Peyer's patch (tissue), 4 donors: Measurements from ENCODE around the gene ST7. TPM values are rescaled to one million over a fixed set of nuclear protein-coding genes. Genes with fewer than 3 reads are reported as not detected.

Experiments
- DNase-seq, 3 donors: peaks; one replicate each; pipeline ENCODE4 v3.0.0-alpha.2; 2017 to 2019
- H3K27ac ChIP-seq, 4 donors: fragments of 200-600 bp; sonication (generic); one replicate each; pipeline ENCODE4 v1.5.1; 2016 to 2019
- H3K27me3 ChIP-seq, 2 donors: fragments of 200-600 bp; sonication (generic); one replicate each; pipeline ENCODE4 v1.5.1; 2019
- H3K36me3 ChIP-seq, 3 donors: fragments of 200-600 bp; sonication (generic); one replicate each; pipeline ENCODE4 v1.5.1; 2016 to 2019
- H3K4me1 ChIP-seq, 4 donors: fragments of 200-600 bp; sonication (generic); one replicate each; pipeline ENCODE4 v1.5.1; 2016 to 2019
- H3K4me3 ChIP-seq, 4 donors: fragments of 200-600 bp; sonication (generic); 1 replicate in 3 of 4; 2 replicates in 1 of 4; pipeline ENCODE4 v1.5.1; 2016 to 2019; ENCODE audit warnings: mild to moderate bottlenecking in 1 of 4
- H3K9me3 ChIP-seq, 4 donors: fragments of 200-600 bp; sonication (generic); one replicate each; pipeline ENCODE4 v1.5.1; 2016 to 2019; ENCODE audit warnings: mild to moderate bottlenecking in 1 of 4
- POLR2A ChIP-seq, 2 donors: fragments of 450-650 bp; IDR thresholded peaks; one replicate each; pipeline ENCODE4 v1.5.1; 2017; ENCODE audit warnings: antibody characterized with exemption in 2 of 2, mild to moderate bottlenecking in 2 of 2, moderate library complexity in 2 of 2
- total RNA-seq, 4 donors: library from RNA; depleted of rRNA; stranded (reverse); fragments of >200 nt; gene quantifications; one replicate each; pipeline ENCODE4 v1.1.0, GENCODE V29; 2016
- TF ChIP-seq, protein P1 (sequence below), 6 experiments: fragments of 450-650 bp in 4 of 6; fragments of 200-600 bp in 2 of 6; sonication (generic) in 1 of 6; IDR thresholded peaks; one replicate each; pipeline ENCODE4 v1.5.1; 2017 to 2019; ENCODE audit warnings: antibody characterized with exemption in 6 of 6, mild to moderate bottlenecking in 3 of 6, moderate library complexity in 1 of 6

The ST7 gene
- total RNA-seq, 4 donors from 2014 or later, result 26.8 to 39.6 (median 29.8) TPM

DNA sequence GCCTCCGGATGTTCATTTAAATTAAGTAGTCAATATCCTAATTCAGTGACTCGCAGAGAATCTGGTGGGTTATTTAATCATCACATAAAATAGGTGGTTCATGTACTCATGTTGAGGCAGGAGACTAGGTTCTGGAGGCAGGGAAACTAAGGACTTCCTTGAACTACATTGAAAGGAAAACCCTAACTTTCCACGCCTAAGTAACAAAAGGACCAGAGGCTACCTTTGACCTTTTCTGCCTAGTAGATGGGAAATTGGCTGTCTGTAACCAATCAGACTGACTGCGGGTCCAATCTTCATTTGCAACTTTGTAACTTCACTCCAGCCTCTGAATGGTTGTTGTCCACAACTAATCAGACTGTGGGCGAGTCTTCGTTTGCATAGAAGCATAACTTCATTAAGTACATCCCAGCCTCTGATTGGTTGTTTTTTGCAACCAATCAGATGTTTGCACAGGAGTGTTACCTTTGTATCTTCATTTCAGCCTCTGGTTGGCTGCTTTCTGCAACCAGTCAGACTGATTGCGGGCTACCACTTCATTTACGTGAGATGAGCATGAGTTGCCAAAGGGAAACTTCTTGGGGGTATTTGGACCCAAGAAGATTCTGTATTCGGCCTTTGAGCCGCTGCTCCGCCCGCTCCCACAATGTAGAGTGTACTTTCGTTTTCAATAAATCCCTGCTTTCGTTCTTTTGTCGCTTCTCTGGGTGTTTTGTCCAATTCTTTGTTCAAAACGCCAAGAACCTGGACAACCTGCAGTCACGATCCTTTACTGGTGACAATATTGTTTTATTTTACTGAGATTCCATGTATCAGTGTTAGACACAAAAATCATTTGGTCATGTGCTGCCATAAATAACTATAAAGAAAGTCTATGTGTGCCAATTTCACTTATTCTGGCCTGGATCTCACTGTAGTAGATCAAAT lies 1.7 kb upstream of the ST7 start:
- peak overlapping the region in 2 of 4 donors; percentile 15 to 26 for H3K27ac ChIP-seq
- DNase-seq, result peak in 2 of 3 donors; percentile 50 to 58
- no peaks in the 10 kb centered on the region for H3K27me3 ChIP-seq
- H3K4me3 ChIP-seq, result peak overlapping the region in 2 of 4 donors; percentile 18 to 98
- H3K9me3 ChIP-seq, result no peaks in the 10 kb centered on the region
- peaks cover 0 to 27% (median 5%) of the 10 kb centered on the region in 4 donors for H3K4me1 ChIP-seq
- TF ChIP-seq, protein P1, sequence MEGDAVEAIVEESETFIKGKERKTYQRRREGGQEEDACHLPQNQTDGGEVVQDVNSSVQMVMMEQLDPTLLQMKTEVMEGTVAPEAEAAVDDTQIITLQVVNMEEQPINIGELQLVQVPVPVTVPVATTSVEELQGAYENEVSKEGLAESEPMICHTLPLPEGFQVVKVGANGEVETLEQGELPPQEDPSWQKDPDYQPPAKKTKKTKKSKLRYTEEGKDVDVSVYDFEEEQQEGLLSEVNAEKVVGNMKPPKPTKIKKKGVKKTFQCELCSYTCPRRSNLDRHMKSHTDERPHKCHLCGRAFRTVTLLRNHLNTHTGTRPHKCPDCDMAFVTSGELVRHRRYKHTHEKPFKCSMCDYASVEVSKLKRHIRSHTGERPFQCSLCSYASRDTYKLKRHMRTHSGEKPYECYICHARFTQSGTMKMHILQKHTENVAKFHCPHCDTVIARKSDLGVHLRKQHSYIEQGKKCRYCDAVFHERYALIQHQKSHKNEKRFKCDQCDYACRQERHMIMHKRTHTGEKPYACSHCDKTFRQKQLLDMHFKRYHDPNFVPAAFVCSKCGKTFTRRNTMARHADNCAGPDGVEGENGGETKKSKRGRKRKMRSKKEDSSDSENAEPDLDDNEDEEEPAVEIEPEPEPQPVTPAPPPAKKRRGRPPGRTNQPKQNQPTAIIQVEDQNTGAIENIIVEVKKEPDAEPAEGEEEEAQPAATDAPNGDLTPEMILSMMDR (IDR thresholded peaks at IDR 0.05), result no peak
- TF ChIP-seq POLR2A (IDR thresholded peaks at IDR 0.05), result no peak
- H3K36me3 ChIP-seq, result no peaks in the 10 kb centered on the region

DNA sequence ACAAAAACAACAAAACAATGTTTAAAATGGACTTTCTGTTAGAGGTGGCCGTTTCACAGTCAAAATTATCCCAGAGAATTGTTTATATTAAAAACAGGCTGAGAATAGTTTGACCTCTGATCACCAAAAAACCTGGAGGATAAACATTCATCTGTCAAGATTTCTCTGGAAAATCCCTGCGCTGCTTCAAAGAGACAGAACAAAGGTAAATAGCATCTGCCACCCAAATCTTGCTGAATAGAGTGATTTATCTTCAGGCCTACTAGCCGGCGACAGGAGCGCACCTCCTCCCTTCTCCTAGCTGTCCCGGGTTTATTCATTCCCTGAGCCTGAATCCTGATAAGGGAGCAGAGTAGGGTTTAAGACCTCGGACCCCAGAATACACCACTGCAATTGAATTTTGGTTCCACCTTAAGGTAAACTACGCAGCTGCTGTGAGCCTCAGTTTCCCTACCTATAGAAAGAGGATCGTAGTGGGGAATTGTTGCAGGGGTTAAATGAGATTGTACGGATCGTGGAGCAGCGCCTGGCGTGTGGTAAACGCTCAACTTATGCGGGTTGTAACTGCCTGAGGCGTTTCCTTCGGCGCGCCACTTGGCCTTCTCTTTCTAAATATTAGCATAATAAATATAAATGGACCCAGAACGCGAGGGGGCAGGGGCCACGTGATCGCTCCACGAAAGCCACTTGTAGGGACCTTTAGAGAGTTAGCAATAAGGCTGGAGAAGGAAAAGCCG lies 498 bp upstream of the ST7 start:
- TF ChIP-seq, protein P1 (IDR thresholded peaks at IDR 0.05), result no peak
- TF ChIP-seq POLR2A (IDR thresholded peaks at IDR 0.05), result no peak

DNA sequence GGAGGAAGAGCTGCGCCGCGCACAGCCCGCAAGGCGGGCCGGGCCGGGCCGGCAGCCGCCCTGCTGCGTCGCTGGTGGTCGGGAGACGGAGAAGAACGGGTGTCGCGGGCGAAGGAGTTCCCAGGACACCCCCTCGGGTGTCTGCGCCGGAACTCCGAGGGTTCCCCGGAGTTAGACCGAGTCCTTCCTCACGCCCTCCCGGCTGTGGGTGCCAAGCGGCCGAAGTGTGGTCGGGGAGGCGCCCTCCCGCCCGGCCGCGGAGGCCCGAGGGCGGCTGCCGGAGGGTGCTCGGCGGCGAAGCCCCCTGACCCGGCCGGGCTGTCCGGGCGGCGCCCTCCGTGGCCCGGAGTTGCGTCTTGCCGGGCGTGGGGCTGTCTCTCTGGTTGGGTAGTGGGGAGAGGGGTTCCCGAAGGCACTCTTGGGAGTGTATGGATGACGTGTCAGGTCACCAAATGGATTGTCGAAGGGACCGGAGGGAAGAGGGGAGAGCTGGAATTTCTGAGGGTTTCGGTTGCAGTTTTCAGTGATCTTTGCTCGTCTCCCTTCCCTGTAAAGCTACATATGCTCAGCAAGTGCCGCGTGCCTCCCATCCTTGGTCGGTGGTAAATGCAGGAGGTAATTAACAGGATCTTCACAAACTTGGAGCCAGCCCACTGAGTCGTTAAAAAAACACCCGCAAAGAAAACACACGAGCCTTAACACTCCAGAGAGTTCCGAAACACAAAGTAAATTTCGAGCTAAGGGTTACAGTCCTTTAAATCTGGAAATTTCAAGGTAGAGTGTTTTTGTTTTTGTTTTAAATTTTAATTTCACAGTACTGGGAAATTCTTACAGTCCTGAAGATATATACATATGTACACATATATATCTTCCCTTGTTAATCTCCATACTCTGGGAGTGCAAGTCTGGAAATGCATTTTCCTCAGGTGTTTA lies 871 bp downstream of the ST7 start:
- peak; percentile 36 to 70 (median 69) for DNase-seq
- Histone ChIP-seq H3K27ac (peak overlapping the region; percentile 86 to 99 (median 96)), H3K4me3 (peak overlapping the region; percentile 87 to 99 (median 96)), H3K36me3 (no peaks in the 10 kb centered on the region), H3K9me3 (no peaks in the 10 kb centered on the region), H3K27me3 (no peaks in the 10 kb centered on the region), H3K4me1 (peaks cover 0 to 27% (median 5%) of the 10 kb centered on the region in 4 donors)
- TF ChIP-seq POLR2A (IDR thresholded peaks at IDR 0.05), result peak in 1 of 2 donors; percentile 35
- TF ChIP-seq, protein P1 (IDR thresholded peaks at IDR 0.05), result no peak

More for the DNA sequence above, 498 bp upstream of the ST7 start:
- Histone ChIP-seq H3K27me3 (no peaks in the 10 kb centered on the region), H3K9me3 (no peaks in the 10 kb centered on the region), H3K4me3 (peak overlapping the region; percentile 87 to 99 (median 96)), H3K4me1 (peaks cover 0 to 27% (median 5%) of the 10 kb centered on the region in 4 donors), H3K27ac (peak overlapping the region; percentile 86 to 99 (median 96)), H3K36me3 (no peaks in the 10 kb centered on the region)
- DNase-seq, result peak in 2 of 3 donors; percentile 61 to 79

DNA sequence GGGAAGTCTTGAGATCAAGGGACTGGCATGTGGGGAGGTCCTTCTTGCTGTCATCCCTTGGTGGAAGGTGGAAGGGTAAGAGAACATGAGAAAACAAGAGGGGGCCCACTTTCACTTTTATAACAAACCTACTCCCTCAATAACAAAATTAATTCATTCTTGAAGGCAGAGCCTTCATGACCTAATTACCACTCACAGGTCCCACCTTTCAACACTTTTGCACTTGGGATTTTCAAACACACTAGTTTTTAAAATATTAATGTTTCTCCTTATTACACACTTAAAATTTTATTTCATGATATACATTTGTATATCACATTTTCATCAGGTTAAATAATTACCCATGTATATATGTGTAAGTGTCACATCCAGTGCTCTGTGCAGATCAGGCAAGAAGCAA lies 2.0 kb downstream of the ST7 start:
- no peak for TF ChIP-seq POLR2A (IDR thresholded peaks at IDR 0.05)
- TF ChIP-seq, protein P1 (IDR thresholded peaks at IDR 0.05), result no peak
- Histone ChIP-seq H3K9me3 (no peaks in the 10 kb centered on the region), H3K36me3 (no peaks in the 10 kb centered on the region), H3K4me3 (no peak overlapping the region), H3K27ac (peak overlapping the region in 1 of 4 donors; percentile 33), H3K4me1 (peaks cover 0 to 27% (median 5%) of the 10 kb centered on the region in 4 donors), H3K27me3 (no peaks in the 10 kb centered on the region)
- no peak for DNase-seq
